DND-41 (cell line): Measurements from ENCODE around the gene SLC7A11.

Experiments
- ATAC-seq: fragments of 200-7000 bp; cut with Tn5 transposase; 3 replicates; pipeline ENCODE4 v1.9.1; 2021; ENCODE audit warnings: low read depth; ENCODE audit not compliant: insufficient read depth
- DNase-seq: peaks from one replicate; pipeline ENCODE4 v3.0.0-alpha.2; 2020
- H2AFZ ChIP-seq: 2 replicates; pipeline ENCODE4 v1.6.0; 2012; ENCODE audit warnings: low read depth, low read length
- H3K27ac ChIP-seq: 2 replicates; pipeline ENCODE4 v1.5.1; 2012; ENCODE audit warnings: low read length, inconsistent platforms
- H3K27me3 ChIP-seq: fragments of 200-600 bp; sonication (generic); 2 replicates; pipeline ENCODE4 v1.6.0; 2012; ENCODE audit warnings: low read length, mild to moderate bottlenecking, inconsistent platforms; ENCODE audit not compliant: insufficient read depth, poor library complexity
- H3K36me3 ChIP-seq: 2 replicates; pipeline ENCODE4 v1.5.1; 2012; ENCODE audit warnings: low read length, inconsistent platforms; ENCODE audit not compliant: insufficient read depth
- H3K4me1 ChIP-seq: 2 replicates; pipeline ENCODE4 v1.5.1; 2012; ENCODE audit warnings: mild to moderate bottlenecking, low read length; ENCODE audit not compliant: insufficient read depth
- H3K4me2 ChIP-seq: 2 replicates; pipeline ENCODE4 v1.6.0; 2012; ENCODE audit warnings: mild to moderate bottlenecking, moderate library complexity, low read length, inconsistent platforms; ENCODE audit not compliant: insufficient read depth
- H3K4me3 ChIP-seq, 2 experiments: fragments of 200-600 bp in 1 of 2; shearing (Covaris generic) in 1 of 2; 2 replicates each; pipeline ENCODE4 v1.5.1; 2012 to 2016; ENCODE audit warnings: inconsistent platforms in 2 of 2, low read length in 2 of 2, mild to moderate bottlenecking in 2 of 2, low read depth in 1 of 2, moderate library complexity in 1 of 2
- H3K79me2 ChIP-seq: 2 replicates; pipeline ENCODE4 v1.6.0; 2012; ENCODE audit warnings: low read length, inconsistent platforms; ENCODE audit not compliant: insufficient read depth
- H3K9ac ChIP-seq: 2 replicates; pipeline ENCODE4 v1.6.0; 2012; ENCODE audit warnings: low read depth, mild to moderate bottlenecking, inconsistent platforms, low read length, moderate library complexity
- H3K9me3 ChIP-seq: 2 replicates; pipeline ENCODE4 v1.5.1; 2012; ENCODE audit warnings: low read length, moderate library complexity, mild to moderate bottlenecking, inconsistent platforms; ENCODE audit not compliant: insufficient read depth, severe bottlenecking
- H4K20me1 ChIP-seq: 2 replicates; pipeline ENCODE4 v1.6.0; 2012; ENCODE audit warnings: low read length; ENCODE audit not compliant: insufficient read depth
- EZH2 ChIP-seq: IDR thresholded peaks from 3 replicates; pipeline ENCODE4 v1.6.1; 2012; ENCODE audit warnings: borderline replicate concordance, low read depth, mild to moderate bottlenecking, moderate library complexity, low read length, inconsistent platforms; ENCODE audit not compliant: severe bottlenecking
- TF ChIP-seq, protein P1 (sequence below): IDR thresholded peaks from 2 replicates; pipeline ENCODE4 v1.5.1; 2012; ENCODE audit warnings: borderline replicate concordance, low read length, moderate library complexity, mild to moderate bottlenecking; ENCODE audit not compliant: poor library complexity, severe bottlenecking; ENCODE audit errors: extremely low read depth

Gene SLC7A11

DNA sequence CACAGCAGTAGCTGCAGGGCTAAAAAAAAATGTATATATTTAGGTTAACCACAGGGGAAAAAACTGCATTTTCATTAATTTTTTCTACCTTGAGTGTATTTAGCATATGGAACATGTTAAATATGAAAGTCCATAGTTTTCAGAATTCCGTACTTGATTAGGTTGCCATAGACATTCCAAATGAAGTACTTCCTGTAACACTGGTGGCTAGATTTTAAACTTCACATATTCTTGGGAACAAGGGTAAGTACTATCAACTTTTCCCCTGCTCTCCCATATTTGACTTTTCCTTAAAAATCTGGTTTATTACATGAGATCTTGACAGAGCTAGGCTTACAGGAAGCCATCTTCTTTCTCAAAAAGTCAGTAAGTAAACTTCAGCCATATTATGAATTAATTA, 9.8 kb downstream of the SLC7A11 start:
- Histone ChIP-seq H4K20me1 (no peaks in the 10 kb centered on the region), H3K79me2 (peaks cover 6% of the 10 kb centered on the region; the same call in 1 of the 2 replicates), H3K4me1 (peaks cover 12% of the 10 kb centered on the region; the same call in 1 of the 2 replicates), H3K36me3 (peaks cover 16% of the 10 kb centered on the region; the same call in 1 of the 2 replicates), H2AFZ (no peak overlapping the region), H3K9ac (no peak overlapping the region), H3K4me2 (no peak overlapping the region), H3K27me3 (no peaks in the 10 kb centered on the region), H3K9me3 (no peaks in the 10 kb centered on the region), H3K27ac (no peak overlapping the region), H3K4me3 (no peak overlapping the region)
- no peak for ATAC-seq
- TF ChIP-seq EZH2: no peak
- TF ChIP-seq, protein P1, sequence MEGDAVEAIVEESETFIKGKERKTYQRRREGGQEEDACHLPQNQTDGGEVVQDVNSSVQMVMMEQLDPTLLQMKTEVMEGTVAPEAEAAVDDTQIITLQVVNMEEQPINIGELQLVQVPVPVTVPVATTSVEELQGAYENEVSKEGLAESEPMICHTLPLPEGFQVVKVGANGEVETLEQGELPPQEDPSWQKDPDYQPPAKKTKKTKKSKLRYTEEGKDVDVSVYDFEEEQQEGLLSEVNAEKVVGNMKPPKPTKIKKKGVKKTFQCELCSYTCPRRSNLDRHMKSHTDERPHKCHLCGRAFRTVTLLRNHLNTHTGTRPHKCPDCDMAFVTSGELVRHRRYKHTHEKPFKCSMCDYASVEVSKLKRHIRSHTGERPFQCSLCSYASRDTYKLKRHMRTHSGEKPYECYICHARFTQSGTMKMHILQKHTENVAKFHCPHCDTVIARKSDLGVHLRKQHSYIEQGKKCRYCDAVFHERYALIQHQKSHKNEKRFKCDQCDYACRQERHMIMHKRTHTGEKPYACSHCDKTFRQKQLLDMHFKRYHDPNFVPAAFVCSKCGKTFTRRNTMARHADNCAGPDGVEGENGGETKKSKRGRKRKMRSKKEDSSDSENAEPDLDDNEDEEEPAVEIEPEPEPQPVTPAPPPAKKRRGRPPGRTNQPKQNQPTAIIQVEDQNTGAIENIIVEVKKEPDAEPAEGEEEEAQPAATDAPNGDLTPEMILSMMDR: no peak
- no peak for DNase-seq

- Histone ChIP-seq H3K36me3 (peaks cover 16% of the 10 kb centered on the region; the same call in 1 of the 2 replicates), H3K4me2 (no peak overlapping the region), H3K4me1 (no peaks in the 10 kb centered on the region), H4K20me1 (no peaks in the 10 kb centered on the region), H2AFZ (no peak overlapping the region), H3K27ac (no peak overlapping the region), H3K27me3 (no peaks in the 10 kb centered on the region), H3K9me3 (no peaks in the 10 kb centered on the region), H3K79me2 (peaks cover 2% of the 10 kb centered on the region; the same call in 1 of the 2 replicates), H3K4me3 (no peak overlapping the region), H3K9ac (no peak overlapping the region)
- DNase-seq (no peak), ATAC-seq (no peak)
- TF ChIP-seq, protein P1: no peak
- TF ChIP-seq EZH2: no peak
These were observed 12.1 kb downstream of the SLC7A11 start for GRCh38 chr4:138230048-138230447.

DNA sequence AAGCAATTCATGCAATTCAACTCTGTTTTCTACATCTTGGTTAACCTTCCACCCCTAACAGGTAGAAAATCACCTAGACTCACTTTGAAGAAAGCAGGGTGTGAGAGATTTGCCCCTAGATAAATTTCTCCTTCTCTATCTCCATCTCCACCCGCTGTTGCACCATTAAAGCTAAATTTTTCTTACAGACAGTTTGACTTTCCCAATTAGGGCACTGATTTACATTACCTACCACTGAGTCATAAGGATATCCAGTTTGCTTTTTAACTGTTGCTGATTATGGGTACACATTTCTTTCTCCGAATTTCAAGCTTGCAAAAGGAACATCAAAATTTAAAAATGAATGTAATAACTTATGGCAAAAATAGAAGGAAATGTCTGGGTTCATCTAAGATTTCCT, 13.0 kb downstream of the SLC7A11 start:
- no peaks in the 10 kb centered on the region for H3K4me1 ChIP-seq
- DNase-seq (no peak), ATAC-seq (no peak)
- no peaks in the 10 kb centered on the region for H3K9me3 ChIP-seq
- peaks cover 14% of the 10 kb centered on the region; the same call in 1 of the 2 replicates for H3K36me3 ChIP-seq
- no peak overlapping the region for H3K4me3 ChIP-seq
- TF ChIP-seq, protein P1: no peak
- TF ChIP-seq EZH2: no peak
- no peak overlapping the region for H3K4me2 ChIP-seq
- no peaks in the 10 kb centered on the region for H3K79me2 ChIP-seq
- no peak overlapping the region for H3K9ac ChIP-seq
- no peak overlapping the region for H2AFZ ChIP-seq
- H3K27ac ChIP-seq: no peak overlapping the region
- no peaks in the 10 kb centered on the region for H3K27me3 ChIP-seq
- no peaks in the 10 kb centered on the region for H4K20me1 ChIP-seq

- Histone ChIP-seq H3K36me3 (peaks cover 17% of the 10 kb centered on the region; the same call in 1 of the 2 replicates), H3K9ac (no peak overlapping the region), H3K79me2 (no peaks in the 10 kb centered on the region), H3K4me3 (no peak overlapping the region), H3K9me3 (no peaks in the 10 kb centered on the region), H3K4me1 (no peaks in the 10 kb centered on the region), H4K20me1 (no peaks in the 10 kb centered on the region), H3K27ac (no peak overlapping the region), H3K4me2 (no peak overlapping the region), H2AFZ (no peak overlapping the region), H3K27me3 (no peaks in the 10 kb centered on the region)
- no peak for DNase-seq
- TF ChIP-seq, protein P1: no peak
- no peak for TF ChIP-seq EZH2
- no peak for ATAC-seq
These were observed 15.8 kb downstream of the SLC7A11 start for GRCh38 chr4:138226351-138226750.
